SU-DHL-6 (cell line): ENCODE measurements around the gene DUSP16.

Source experiments
- H2AFZ ChIP-seq: fragments of 200-600 bp; sonication (generic); 2 replicates; pipeline ENCODE4 v1.6.1; 2014; ENCODE audit warnings: low read depth, mild to moderate bottlenecking, moderate library complexity, mixed read lengths, antibody characterized with exemption, low read length; ENCODE audit not compliant: severe bottlenecking
- H3F3A ChIP-seq: fragments of 200-600 bp; shearing (Covaris generic); 2 replicates; pipeline ENCODE4 v1.6.0; 2016; ENCODE audit warnings: antibody characterized with exemption, mild to moderate bottlenecking; ENCODE audit not compliant: insufficient read depth
- H3K27ac ChIP-seq: fragments of 200-600 bp; sonication (generic); 2 replicates; pipeline ENCODE4 v1.5.1; 2016; ENCODE audit warnings: low read depth, mild to moderate bottlenecking, low read length, moderate library complexity, mixed read lengths
- H3K27me3 ChIP-seq: fragments of 200-600 bp; sonication (generic), shearing (Covaris generic); 2 replicates; pipeline ENCODE4 v1.6.0; 2014; ENCODE audit warnings: mild to moderate bottlenecking, low read length
- H3K36me3 ChIP-seq: fragments of 200-600 bp; sonication (generic); 2 replicates; pipeline ENCODE4 v1.6.1; 2014; ENCODE audit warnings: mild to moderate bottlenecking, low read length, mixed read lengths
- H3K4me2 ChIP-seq: fragments of 300-600, 200-600 bp; shearing (Covaris generic), sonication (generic); 2 replicates; pipeline ENCODE4 v1.6.0; 2014; ENCODE audit warnings: low read length, low read depth, mild to moderate bottlenecking; ENCODE audit not compliant: poor library complexity, severe bottlenecking
- H3K4me3 ChIP-seq: fragments of 200-600 bp; sonication (generic); 2 replicates; pipeline ENCODE4 v1.5.1; 2014; ENCODE audit warnings: antibody characterized with exemption, low read length, mild to moderate bottlenecking, mixed read lengths; ENCODE audit not compliant: insufficient read depth, poor library complexity, severe bottlenecking
- H3K79me2 ChIP-seq: fragments of 200-600 bp; sonication (generic); 2 replicates; pipeline ENCODE4 v1.6.1; 2014; ENCODE audit warnings: mild to moderate bottlenecking, low read length, moderate library complexity; ENCODE audit not compliant: insufficient read depth
- H3K9ac ChIP-seq: fragments of 200-600 bp; sonication (generic); 2 replicates; pipeline ENCODE4 v1.7.0; 2014; ENCODE audit warnings: mild to moderate bottlenecking, low read length
- H3K9me2 ChIP-seq: fragments of 200-600 bp; sonication (generic); replicated peaks from 2 replicates; pipeline ENCODE4 v1.6.1; 2014; ENCODE audit warnings: low read length; ENCODE audit not compliant: insufficient read depth
- H3K9me3 ChIP-seq: fragments of 200-600 bp; sonication (generic); 2 replicates; pipeline ENCODE4 v1.6.1; 2014; ENCODE audit warnings: low read length, mixed read lengths; ENCODE audit not compliant: insufficient read depth
- H4K20me1 ChIP-seq: fragments of 200-600 bp; sonication (generic); 2 replicates; pipeline ENCODE4 v1.6.1; 2014; ENCODE audit warnings: low read depth, mild to moderate bottlenecking, antibody characterized with exemption, low read length, moderate library complexity, mixed read lengths
- CTCF ChIP-seq: fragments of 200-600 bp; sonication (generic); IDR thresholded peaks from one replicate; pipeline ENCODE4 v1.5.1; 2017; ENCODE audit warnings: antibody characterized with exemption, mild to moderate bottlenecking, low read length, moderate library complexity; ENCODE audit not compliant: insufficient read depth, poor library complexity, severe bottlenecking
- EZH2phosphoT487 ChIP-seq: fragments of 200-600 bp; sonication (generic), shearing (Covaris generic); conservative IDR thresholded peaks from 2 replicates; pipeline ENCODE4 v1.6.1; 2018; ENCODE audit warnings: mild to moderate bottlenecking, antibody characterized with exemption, low read length, moderate library complexity, mixed read lengths

DUSP16 gene

GRCh38 chr12:12541782-12542181, 20.9 kb downstream of the DUSP16 start:
- no peak for TF ChIP-seq CTCF
- Histone ChIP-seq H3K9me3 (no peaks in the 10 kb centered on the region), H3K79me2 (no peaks in the 10 kb centered on the region), H3K4me2 (no peak overlapping the region), H2AFZ (no peak overlapping the region), H3F3A (no peaks in the 10 kb centered on the region), H3K9me2 (no peaks in the 10 kb centered on the region), H3K4me3 (no peak overlapping the region), H4K20me1 (no peaks in the 10 kb centered on the region), H3K36me3 (no peaks in the 10 kb centered on the region), H3K9ac (no peak overlapping the region), H3K27me3 (no peaks in the 10 kb centered on the region), H3K27ac (no peak overlapping the region)

DNA sequence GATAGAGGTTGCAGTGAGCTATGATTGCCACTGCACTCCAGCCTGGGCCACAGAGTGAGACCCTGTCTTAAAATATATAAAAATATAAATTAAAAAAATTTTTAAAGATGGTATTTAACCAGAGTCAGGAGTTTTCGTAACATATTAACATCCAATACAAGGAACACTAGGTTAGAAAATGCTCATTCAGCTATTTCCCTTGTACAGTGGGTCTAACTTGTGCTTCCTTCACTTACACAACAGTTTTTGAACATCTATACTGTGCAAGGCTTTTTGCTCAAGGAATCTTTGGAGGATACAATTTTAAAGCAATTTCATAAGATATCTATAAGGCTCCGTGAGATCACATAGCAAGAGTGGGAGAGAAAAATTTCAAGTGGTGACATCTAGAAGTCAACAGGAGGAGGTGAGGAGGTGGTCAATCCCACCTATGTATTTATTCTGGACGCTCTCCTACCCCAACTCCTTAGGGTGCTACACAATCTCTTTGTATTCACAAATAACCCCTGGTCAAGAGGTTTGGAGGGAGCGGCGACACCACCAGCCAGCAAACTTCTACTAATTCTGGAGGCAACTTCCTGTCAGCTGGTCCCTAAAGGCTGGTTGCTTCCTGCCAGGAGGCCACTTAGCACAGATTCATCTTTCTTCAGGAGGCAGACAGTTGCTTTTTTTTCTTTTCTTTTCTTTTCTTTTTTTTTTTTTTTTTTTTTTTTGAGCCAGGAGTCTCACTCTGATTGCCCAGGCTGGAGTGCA, 22.2 kb downstream of the DUSP16 start:
- Histone ChIP-seq H3K9ac (no peak overlapping the region), H3K36me3 (no peaks in the 10 kb centered on the region), H3K27me3 (no peaks in the 10 kb centered on the region), H3K4me2 (no peak overlapping the region), H2AFZ (no peak overlapping the region), H3K9me3 (no peaks in the 10 kb centered on the region), H3K79me2 (no peaks in the 10 kb centered on the region), H3K4me3 (no peak overlapping the region), H3F3A (no peaks in the 10 kb centered on the region), H4K20me1 (no peaks in the 10 kb centered on the region), H3K9me2 (no peaks in the 10 kb centered on the region), H3K27ac (no peak overlapping the region)
- TF ChIP-seq CTCF, result no peak
- no peak for TF ChIP-seq EZH2phosphoT487

- Histone ChIP-seq H3K9me2 (no peaks in the 10 kb centered on the region), H3K36me3 (no peaks in the 10 kb centered on the region), H3K27ac (no peak overlapping the region), H2AFZ (no peak overlapping the region), H3K79me2 (no peaks in the 10 kb centered on the region), H3K4me3 (no peak overlapping the region), H3K9ac (no peak overlapping the region), H3K9me3 (no peaks in the 10 kb centered on the region), H3K27me3 (no peaks in the 10 kb centered on the region), H4K20me1 (no peaks in the 10 kb centered on the region), H3K4me2 (no peak overlapping the region), H3F3A (no peaks in the 10 kb centered on the region)
- TF ChIP-seq EZH2phosphoT487 (no peak), CTCF (no peak)
Measured at GRCh38 chr12:12539028-12539810, 23.4 kb downstream of the DUSP16 start.
